ENCODE measurements around the gene NFATC1.
"Not testable (repeated sequence)": the region's sequence is repeated elsewhere in the genome, so short reads cannot be mapped to it uniquely, and the experiment has no call there.

The NFATC1 gene

GRCh38 chr18:79490626-79491041 is 94.9 kb downstream of the NFATC1 start:
- no peak for DNase-seq

- DNase-seq = no peak
Observed at GRCh38 chr18:79491081-79491551, 95.4 kb downstream of the NFATC1 start.

DNA sequence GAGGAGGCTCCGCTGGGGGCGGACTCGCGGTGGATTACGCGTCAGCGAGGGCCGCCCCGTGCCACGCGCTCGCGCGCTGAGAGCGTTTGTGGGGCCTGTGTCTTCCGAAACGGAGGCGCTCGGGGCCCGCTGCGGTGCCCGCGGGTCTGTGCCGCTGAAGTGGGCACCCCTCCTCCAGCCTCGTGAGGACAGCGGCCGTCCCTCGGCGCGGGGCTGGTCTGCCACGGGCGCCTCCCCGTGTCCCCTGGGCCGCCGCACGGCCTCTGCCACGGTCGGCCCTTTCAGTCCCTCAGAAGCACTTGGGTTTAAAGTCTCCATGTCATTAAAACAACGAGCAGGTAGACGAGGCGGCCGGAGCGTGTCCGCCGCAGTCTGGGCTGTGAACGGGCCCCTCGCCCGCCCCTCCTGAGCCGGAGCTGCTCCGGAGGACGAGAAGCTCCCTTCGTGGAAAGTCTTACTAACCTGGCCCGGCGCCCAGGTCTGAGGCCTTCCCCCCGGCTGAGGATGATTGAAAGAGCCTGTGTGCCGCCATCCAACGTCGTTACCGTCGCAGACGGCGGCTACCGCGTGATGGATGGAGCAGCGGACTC is 97.6 kb downstream of the NFATC1 start:
- DNase-seq = no peak

GRCh38 chr18:79493801-79494211 is 98.1 kb downstream of the NFATC1 start:
- DNase-seq = no peak

- DNase-seq = no peak
Observed at GRCh38 chr18:79494936-79495335, 99.2 kb downstream of the NFATC1 start.

DNA sequence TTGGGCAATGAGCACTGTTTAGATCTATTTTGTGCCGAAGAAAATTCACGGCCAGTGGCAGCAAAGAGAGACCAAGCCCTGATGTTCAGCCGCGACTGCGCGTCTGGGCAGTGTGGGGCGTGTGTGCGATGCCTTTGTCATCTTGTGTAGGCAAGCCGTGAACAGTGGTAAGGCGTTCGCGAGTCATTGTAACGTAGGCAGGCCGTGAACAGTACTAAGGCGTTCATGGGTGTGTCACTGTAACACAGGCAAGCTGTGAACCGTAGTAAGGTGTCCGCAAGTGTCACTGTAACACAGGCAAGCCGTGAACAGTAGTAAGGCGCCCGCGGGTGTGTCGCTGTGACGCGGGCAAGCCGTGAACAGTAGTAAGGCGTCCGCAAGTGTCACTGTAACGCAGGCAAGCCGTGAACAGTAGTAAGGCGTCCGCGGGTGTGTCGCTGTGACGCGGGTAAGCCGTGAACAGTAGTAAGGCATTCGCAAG is 99.9 kb downstream of the NFATC1 start:
- no peak for DNase-seq

DNA sequence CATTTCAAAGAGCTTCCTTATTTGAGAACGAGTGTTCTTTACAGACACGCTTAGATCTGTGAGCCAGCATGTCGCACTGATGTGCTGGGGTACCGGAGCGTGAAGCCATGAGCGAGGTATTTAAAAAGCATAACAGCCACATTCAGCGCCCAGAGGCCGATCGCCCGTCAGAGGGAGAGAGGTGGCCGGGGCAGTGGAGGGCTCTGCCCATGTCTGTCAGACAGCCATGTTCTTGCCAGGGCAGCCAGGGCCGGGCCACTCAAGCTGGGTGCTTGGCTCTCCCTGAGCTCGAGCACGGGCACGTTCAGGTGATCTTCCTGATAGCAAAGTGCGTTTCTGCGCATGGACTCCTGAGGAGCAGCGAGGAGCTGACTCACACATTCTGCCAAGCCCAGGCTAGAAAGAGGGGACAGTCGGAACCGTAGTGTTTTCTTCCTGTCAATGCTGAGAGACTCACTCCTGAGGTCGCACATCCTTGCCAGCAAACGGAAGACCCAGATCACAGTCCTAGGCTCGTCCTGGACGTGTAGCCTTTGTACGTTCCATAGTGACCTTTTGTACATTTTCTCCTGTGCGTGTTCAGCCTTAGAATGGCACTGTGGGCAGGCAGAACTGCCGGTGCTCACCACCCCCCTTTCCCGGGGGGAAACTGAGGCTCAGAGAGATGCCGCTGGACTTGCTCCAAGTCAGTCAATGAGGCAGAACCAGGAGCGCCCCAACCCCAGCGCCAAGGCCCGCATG is 100.7 kb downstream of the NFATC1 start:
- DNase-seq = no peak

DNA sequence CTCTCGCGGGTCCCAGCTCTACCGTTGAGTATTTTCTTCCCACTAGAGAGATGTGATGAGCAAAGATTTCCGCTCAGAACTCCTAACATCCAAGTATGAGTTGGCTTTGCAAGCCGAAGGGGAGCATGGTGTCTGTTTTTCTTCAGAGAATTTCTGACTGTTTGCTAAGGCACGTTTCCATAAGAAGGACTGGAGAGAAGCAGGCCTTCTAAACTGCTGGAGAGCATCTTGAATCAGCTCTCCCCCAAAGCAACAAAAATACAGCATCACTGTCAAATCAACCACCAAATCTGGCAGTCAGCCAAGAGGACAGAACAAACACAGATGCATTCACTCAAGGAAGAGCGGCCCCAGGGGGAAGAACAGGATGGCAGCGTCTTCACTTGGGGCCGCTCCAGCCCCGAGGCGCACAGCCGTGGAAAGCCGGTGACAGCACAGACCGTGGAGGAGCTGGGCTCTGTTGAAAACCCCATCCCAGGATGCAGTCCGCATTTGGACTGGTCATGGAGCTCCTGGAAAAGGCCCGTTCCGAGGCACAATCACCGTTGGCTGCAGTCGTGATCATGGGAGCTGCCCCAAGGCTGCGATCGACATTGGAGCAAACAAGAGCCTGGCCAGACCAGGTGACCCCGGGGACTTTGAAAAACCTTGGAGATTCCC is 101.4 kb downstream of the NFATC1 start:
- DNase-seq = peak in 4 of 14 donors; percentile 14 to 24 (median 18)

DNA sequence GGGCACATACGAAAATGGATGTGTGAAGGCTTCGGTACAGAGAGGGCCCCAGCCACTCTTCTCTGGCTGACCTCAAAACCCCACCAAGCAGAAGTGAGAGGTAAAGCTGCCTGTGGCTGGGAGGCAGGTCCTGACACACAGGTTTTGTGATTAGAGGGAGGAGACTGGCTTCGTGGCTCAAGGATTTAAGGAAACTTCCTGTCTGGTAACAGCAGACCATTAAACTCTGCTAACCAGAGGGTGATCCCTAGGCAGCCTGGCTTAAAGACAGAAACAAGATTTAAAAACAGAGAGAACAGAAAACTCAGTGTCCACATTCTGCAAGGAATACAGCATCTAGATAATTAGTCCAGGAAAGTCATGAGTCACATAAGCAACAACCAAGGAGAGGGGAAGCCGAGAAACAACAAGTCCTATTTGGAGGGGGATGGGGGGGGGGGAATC is 101.9 kb downstream of the NFATC1 start:
- DNase-seq = no peak

GRCh38 chr18:79498662-79499061 is 102.9 kb downstream of the NFATC1 start:
- no peak for DNase-seq

DNA sequence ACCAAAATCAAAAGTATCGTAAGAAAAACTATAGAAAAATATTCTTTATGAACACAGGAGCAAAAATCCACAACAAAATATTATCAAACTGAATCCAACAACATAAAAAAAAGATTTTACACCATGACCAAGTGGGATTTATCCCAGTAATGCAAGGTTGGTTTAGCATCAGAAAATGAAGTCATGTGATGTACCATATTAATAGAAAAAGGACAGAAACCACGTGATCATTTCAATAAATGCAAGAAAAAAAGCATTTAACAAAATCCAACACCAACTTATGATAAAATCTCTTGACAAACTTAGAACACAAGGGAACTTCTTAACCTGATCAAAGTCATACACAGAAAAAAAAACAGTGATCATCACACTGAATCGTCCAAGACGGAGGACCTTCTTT is 105.3 kb downstream of the NFATC1 start:
- DNase-seq = no peak

DNA sequence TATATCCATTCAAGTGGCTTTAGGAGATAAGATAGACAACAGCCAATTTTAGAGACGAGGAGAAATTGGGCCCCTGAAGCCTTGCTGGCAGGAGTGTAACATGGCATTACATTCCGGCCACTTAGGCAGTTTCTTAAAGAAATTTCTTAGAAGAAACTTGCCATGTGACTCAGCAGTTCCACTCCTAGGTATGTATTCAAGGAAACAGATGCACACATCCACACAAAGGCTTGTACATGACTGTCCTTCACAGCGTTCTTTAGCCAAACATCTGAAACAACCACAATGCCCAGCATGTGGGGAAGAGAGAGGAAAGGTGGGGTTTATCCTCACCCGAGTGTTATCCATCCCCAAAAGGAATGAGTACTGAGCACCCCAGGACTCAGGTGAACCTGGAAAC is 107.1 kb downstream of the NFATC1 start:
- no peak for DNase-seq

DNA sequence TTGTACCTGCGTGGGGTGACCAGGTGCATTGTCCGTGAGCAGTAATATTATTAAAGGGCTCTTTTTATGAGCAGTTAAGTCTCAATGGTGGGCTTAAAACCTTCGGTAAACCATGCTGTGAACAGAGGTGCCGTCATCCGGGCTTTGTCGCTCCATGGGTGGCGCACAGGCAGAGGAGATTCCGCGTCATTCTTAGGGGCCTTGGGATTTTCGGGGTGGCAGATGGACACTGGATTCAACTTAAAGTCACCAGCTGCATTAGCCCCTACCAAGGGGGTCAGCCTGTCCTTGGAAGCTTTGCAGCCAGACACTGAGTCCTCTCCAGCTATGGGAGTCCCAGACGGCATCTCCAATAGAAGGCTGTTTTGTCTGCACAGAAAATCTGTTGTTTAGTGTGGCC is 107.7 kb downstream of the NFATC1 start:
- DNase-seq = no peak

- no peak for DNase-seq
Observed at GRCh38 chr18:79504034-79504433, 108.3 kb downstream of the NFATC1 start.

GRCh38 chr18:79504495-79504894 is 108.8 kb downstream of the NFATC1 start:
- DNase-seq = not testable (repeated sequence)

DNA sequence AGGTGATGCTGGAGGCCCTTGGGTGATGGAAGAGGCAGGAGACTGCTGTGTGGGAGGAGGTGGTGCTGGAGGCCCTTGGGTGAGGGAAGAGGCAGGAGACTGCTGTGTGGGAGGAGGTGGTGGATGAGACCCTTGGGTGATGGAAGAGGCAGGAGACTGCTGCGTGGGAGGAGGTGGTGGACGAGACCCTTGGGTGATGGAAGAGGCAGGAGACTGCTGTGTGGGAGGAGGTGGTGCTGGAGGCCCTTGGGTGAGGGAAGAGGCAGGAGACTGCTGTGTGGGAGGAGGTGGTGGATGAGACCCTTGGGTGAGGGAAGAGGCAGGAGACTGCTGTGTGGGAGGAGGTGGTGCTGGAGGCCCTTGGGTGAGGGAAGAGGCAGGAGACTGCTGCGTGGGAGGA is 109.7 kb downstream of the NFATC1 start:
- not testable (repeated sequence) for DNase-seq

- no peak for DNase-seq
Observed at GRCh38 chr18:79506191-79507075, 110.7 kb downstream of the NFATC1 start.

GRCh38 chr18:79507076-79507545 is 111.4 kb downstream of the NFATC1 start:
- DNase-seq = peak in 9 of 14 donors; percentile 38 to 78 (median 62)

GRCh38 chr18:79507546-79508480 is 112.1 kb downstream of the NFATC1 start:
- DNase-seq = peak in 12 of 14 donors; percentile 32 to 87 (median 72)

DNA sequence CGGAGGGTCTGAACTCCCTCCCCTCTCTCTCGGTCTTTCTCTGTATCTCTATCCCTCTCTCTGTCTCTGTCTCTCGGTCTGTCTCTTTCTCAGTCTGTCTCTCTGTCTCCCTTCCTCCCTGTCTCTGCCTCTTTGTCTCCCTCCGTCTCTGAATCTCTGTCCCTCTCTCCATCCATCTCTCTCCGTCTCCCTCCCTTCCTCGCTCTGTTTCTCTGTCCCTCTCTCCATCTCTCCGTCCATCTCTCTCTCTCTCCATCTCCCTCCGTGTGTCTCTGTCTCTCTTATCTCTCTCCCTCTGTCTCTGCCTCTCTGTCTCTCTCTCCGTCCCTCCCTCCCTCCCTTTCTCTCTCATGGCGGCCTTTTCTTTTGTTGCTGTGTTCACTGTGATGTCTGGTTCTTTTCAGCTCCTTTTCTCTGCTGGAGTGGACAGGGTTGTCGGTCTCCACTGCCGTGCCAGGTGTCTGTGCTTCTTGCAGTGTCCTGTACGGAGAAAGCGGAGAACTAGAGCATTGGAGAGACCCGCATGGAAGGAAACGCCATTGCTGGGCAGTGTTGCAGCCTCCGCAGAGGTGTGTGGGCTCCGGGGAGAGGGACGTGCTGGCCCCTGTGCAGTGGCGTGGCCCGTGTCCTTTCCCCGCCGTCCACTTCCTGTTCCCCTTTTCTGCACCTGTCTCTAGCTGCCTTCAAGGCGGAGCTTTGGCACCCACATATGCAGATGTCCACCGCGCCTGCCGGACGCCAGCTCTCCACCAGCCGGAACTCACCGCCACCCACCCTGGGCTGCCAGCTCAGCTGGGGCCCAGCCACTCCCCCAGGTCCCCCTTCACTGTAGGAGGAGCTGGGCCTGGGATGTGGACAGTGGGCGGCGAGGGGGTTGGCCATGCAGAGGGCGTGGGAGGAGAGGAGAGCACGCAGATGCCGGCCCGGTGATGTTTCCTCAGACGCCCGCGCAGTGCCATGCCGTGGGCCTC is 113.1 kb downstream of the NFATC1 start:
- peak in 1 of 14 donors; percentile 15 for DNase-seq

Measured in C1 segment of cervical spinal cord (tissue), 14 donors.